OCI-LY1 (cell line): ENCODE results near the gene GRID2.
A peak's percentile ranks its signal among the peaks of the same experiment; 100 is the strongest.

Source experiments
- H2AFZ ChIP-seq: fragments of 200-600 bp; sonication (generic), shearing (Covaris generic); 2 replicates; pipeline ENCODE4 v1.6.0; 2014; ENCODE audit warnings: antibody characterized with exemption, mild to moderate bottlenecking, low read length
- H3F3A ChIP-seq: fragments of 200-600 bp; sonication (generic), shearing (Covaris generic); 2 replicates; pipeline ENCODE4 v1.6.0; 2014; ENCODE audit warnings: mild to moderate bottlenecking, antibody characterized with exemption, low read length, moderate library complexity; ENCODE audit not compliant: insufficient read depth
- H3K27ac ChIP-seq: fragments of 200-600 bp; sonication (generic); 2 replicates; pipeline ENCODE4 v1.5.1; 2014; ENCODE audit warnings: low read length, mixed run types, mild to moderate bottlenecking, low read depth; ENCODE audit not compliant: poor library complexity, severe bottlenecking
- H3K27me3 ChIP-seq: fragments of 200-600 bp; sonication (generic); 2 replicates; pipeline ENCODE4 v1.6.0; 2014; ENCODE audit warnings: antibody characterized with exemption, mild to moderate bottlenecking, low read length, moderate library complexity; ENCODE audit not compliant: insufficient read depth
- H3K36me3 ChIP-seq: fragments of 200-600 bp; sonication (generic); 2 replicates; pipeline ENCODE4 v1.6.1; 2014; ENCODE audit warnings: mild to moderate bottlenecking, antibody characterized with exemption, low read length, moderate library complexity, mixed read lengths; ENCODE audit not compliant: insufficient read depth
- H3K4me1 ChIP-seq: fragments of 200-600 bp; sonication (generic); 2 replicates; pipeline ENCODE4 v1.5.1; 2014; ENCODE audit warnings: mild to moderate bottlenecking, low read length, moderate library complexity; ENCODE audit not compliant: insufficient read depth, severe bottlenecking
- H3K4me2 ChIP-seq: fragments of 200-600 bp; sonication (generic), shearing (Covaris generic); 2 replicates; pipeline ENCODE4 v1.6.1; 2014; ENCODE audit warnings: low read length
- H3K4me3 ChIP-seq: fragments of 200-600 bp; sonication (generic); 2 replicates; pipeline ENCODE4 v1.5.1; 2014; ENCODE audit warnings: low read length, low read depth, mild to moderate bottlenecking, mixed read lengths; ENCODE audit not compliant: poor library complexity, severe bottlenecking
- H3K79me2 ChIP-seq: fragments of 200-600 bp; shearing (Covaris generic); 2 replicates; pipeline ENCODE4 v1.6.1; 2016; ENCODE audit warnings: mixed run types, low read length, mixed read lengths; ENCODE audit not compliant: insufficient read depth
- H3K9ac ChIP-seq: fragments of 200-600 bp; sonication (generic), shearing (Covaris generic); 2 replicates; pipeline ENCODE4 v1.6.1; 2014; ENCODE audit warnings: mild to moderate bottlenecking, low read length, mixed read lengths
- H3K9me2 ChIP-seq: fragments of 200-600 bp; sonication (generic), shearing (Covaris generic); 2 replicates; pipeline ENCODE4 v1.6.1; 2014; ENCODE audit warnings: low read depth, mild to moderate bottlenecking, low read length, mixed read lengths
- H3K9me3 ChIP-seq: fragments of 200-600 bp; shearing (Covaris generic); 2 replicates; pipeline ENCODE4 v1.6.1; 2014; ENCODE audit warnings: low read length, mixed read lengths
- H4K20me1 ChIP-seq: fragments of 200-600 bp; sonication (generic), shearing (Covaris generic); 2 replicates; pipeline ENCODE4 v1.6.0; 2016; ENCODE audit warnings: mild to moderate bottlenecking, low read length; ENCODE audit not compliant: insufficient read depth
- EZH2 ChIP-seq: fragments of 200-600 bp; sonication (generic), shearing (Covaris generic); IDR thresholded peaks from 2 replicates; pipeline ENCODE4 v1.8.0; 2017; ENCODE audit warnings: borderline replicate concordance, mixed run types, mild to moderate bottlenecking, antibody characterized with exemption, low read length, moderate library complexity, mixed read lengths
- TF ChIP-seq, protein P1 (sequence below): fragments of 200-600 bp; sonication (generic), shearing (Covaris generic); IDR thresholded peaks from 2 replicates; pipeline ENCODE4 v1.5.1; 2017; ENCODE audit warnings: mild to moderate bottlenecking, antibody characterized with exemption, low read length, moderate library complexity, mixed read lengths

GRID2 gene

DNA sequence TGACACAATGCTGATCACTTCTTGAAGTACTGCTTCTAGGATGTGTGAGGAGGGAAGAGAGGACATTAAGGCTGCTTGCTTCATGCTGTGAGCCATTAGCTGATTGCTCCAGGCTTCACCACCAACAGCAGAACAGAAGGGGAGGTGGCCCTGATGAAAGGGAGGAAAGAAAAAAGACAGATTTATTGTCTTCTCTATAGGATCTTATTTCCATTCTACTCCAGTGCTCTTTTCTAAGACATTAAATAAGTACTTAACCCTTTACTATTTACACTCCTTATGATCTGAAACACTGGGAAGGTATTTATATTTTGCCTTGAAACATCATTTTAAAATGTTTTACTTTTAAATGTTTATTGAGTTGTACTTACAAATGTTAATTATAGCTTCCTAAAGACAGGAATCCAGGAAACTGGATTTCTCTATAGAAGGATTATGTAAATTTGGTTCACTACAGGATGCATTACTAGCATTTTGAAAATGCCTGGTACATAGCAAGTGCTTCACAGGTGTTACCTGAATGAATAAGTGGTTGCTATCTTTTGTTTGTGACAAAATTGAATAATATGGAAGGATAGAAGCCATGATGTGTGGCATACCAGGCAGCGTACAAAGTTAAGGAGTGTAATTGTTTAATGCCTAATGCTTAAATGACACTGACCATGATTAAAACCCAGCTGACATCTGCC lies 843.9 kb downstream of the GRID2 start:
- no peaks in the 10 kb centered on the region for H3K9me3 ChIP-seq
- H2AFZ ChIP-seq = no peak overlapping the region
- H3K9ac ChIP-seq = no peak overlapping the region
- no peaks in the 10 kb centered on the region for H4K20me1 ChIP-seq
- TF ChIP-seq EZH2 = no peak
- TF ChIP-seq, protein P1, sequence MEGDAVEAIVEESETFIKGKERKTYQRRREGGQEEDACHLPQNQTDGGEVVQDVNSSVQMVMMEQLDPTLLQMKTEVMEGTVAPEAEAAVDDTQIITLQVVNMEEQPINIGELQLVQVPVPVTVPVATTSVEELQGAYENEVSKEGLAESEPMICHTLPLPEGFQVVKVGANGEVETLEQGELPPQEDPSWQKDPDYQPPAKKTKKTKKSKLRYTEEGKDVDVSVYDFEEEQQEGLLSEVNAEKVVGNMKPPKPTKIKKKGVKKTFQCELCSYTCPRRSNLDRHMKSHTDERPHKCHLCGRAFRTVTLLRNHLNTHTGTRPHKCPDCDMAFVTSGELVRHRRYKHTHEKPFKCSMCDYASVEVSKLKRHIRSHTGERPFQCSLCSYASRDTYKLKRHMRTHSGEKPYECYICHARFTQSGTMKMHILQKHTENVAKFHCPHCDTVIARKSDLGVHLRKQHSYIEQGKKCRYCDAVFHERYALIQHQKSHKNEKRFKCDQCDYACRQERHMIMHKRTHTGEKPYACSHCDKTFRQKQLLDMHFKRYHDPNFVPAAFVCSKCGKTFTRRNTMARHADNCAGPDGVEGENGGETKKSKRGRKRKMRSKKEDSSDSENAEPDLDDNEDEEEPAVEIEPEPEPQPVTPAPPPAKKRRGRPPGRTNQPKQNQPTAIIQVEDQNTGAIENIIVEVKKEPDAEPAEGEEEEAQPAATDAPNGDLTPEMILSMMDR = no peak
- H3K79me2 ChIP-seq = no peaks in the 10 kb centered on the region
- no peaks in the 10 kb centered on the region for H3K36me3 ChIP-seq
- H3K9me2 ChIP-seq = no peaks in the 10 kb centered on the region
- no peak overlapping the region for H3K4me2 ChIP-seq
- H3K27me3 ChIP-seq = no peaks in the 10 kb centered on the region
- no peak overlapping the region for H3K27ac ChIP-seq
- no peaks in the 10 kb centered on the region for H3F3A ChIP-seq
- no peak overlapping the region for H3K4me3 ChIP-seq
- H3K4me1 ChIP-seq = no peaks in the 10 kb centered on the region

DNA sequence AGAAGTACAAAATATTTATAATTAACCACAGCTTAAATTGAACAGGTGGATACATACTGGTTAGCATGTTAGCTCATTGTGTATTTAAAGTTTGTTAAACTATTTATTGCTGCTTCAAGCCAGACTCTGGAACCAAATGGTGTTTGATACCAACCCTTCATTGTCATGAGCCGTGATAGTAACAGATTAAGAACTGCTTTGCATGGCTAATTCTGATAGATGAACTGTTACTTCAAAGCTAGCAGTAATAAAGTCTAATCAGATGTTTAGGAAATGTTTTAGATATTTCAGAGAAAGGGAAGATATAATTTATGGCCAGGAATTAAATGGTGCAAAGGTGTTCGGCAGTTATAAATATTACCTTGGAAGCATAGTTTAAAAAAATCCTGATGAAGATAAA lies 848.7 kb downstream of the GRID2 start:
- no peaks in the 10 kb centered on the region for H3K27me3 ChIP-seq
- H3K4me3 ChIP-seq = no peak overlapping the region
- no peaks in the 10 kb centered on the region for H3K36me3 ChIP-seq
- no peaks in the 10 kb centered on the region for H3K4me1 ChIP-seq
- H2AFZ ChIP-seq = no peak overlapping the region
- no peaks in the 10 kb centered on the region for H4K20me1 ChIP-seq
- H3F3A ChIP-seq = no peaks in the 10 kb centered on the region
- no peaks in the 10 kb centered on the region for H3K9me3 ChIP-seq
- H3K27ac ChIP-seq = no peak overlapping the region
- H3K4me2 ChIP-seq = no peak overlapping the region
- H3K79me2 ChIP-seq = no peaks in the 10 kb centered on the region
- TF ChIP-seq, protein P1 = no peak
- no peak for TF ChIP-seq EZH2
- no peaks in the 10 kb centered on the region for H3K9me2 ChIP-seq
- no peak overlapping the region for H3K9ac ChIP-seq

DNA sequence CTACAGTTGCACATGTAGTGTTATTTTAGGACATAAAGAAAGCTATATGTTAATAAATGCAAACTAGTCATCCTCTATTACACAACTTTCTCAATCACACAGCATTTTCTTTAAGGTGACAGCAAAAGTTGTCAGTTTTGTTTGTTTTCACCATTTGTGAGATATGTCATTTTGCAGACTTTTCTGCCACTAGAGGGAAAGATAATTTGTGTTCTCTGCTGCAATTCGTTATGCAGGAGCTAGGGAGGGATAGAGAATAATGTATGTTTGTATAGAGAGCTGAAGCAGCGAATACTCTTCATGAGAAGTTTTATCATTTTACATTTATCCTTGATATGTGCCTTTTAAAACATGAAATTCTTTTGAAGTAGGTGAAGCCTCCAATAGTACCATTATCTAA lies 854.2 kb downstream of the GRID2 start:
- H3K4me3 ChIP-seq = no peak overlapping the region
- no peaks in the 10 kb centered on the region for H3K9me2 ChIP-seq
- no peak overlapping the region for H3K9ac ChIP-seq
- H3K4me1 ChIP-seq = no peaks in the 10 kb centered on the region
- H3K4me2 ChIP-seq = no peak overlapping the region
- H3K36me3 ChIP-seq = no peaks in the 10 kb centered on the region
- H4K20me1 ChIP-seq = no peaks in the 10 kb centered on the region
- no peak overlapping the region for H3K27ac ChIP-seq
- H3F3A ChIP-seq = no peaks in the 10 kb centered on the region
- H3K79me2 ChIP-seq = no peaks in the 10 kb centered on the region
- TF ChIP-seq EZH2 = no peak
- TF ChIP-seq, protein P1 = peak; percentile 49
- H2AFZ ChIP-seq = no peak overlapping the region
- no peaks in the 10 kb centered on the region for H3K9me3 ChIP-seq
- H3K27me3 ChIP-seq = no peaks in the 10 kb centered on the region
